Activated T-helper 1 cell treated with anti-CD3 and anti-CD28 coated beads, Interleukin-12 subunit alpha, Interleukin-12 subunit beta, Interleukin-2, Interleukin-4 antibody, amounts not matched to agents 30 ng/mL and 10 ng/mL and 1 ng/mL, durations not matched to agents 14 hours and 24 hours and 36 hours (primary cell): Measurements from ENCODE around the gene SLC51A. TPM values are rescaled to one million over a fixed set of nuclear protein-coding genes. Genes with fewer than 3 reads are reported as not detected.
"Not testable (repeated sequence)": the region's sequence is repeated elsewhere in the genome, so short reads cannot be mapped to it uniquely, and the experiment has no call there.

Experiments used
- DNase-seq: peaks from one replicate; pipeline ENCODE4 v3.0.0; 2021; ENCODE audit warnings: low spot score
- H3K27ac Mint-ChIP-seq: one replicate; pipeline ENCODE4 v1.8.0; 2021; ENCODE audit warnings: mild to moderate bottlenecking, mixed read lengths
- H3K27me3 Mint-ChIP-seq: one replicate; pipeline ENCODE4 v1.8.0; 2022; ENCODE audit warnings: mild to moderate bottlenecking, moderate library complexity, mixed read lengths; ENCODE audit not compliant: insufficient read depth
- H3K36me3 Mint-ChIP-seq: one replicate; pipeline ENCODE4 v1.8.0; 2021; ENCODE audit warnings: low read depth, mixed read lengths
- H3K4me1 Mint-ChIP-seq: one replicate; pipeline ENCODE4 v1.8.0; 2021; ENCODE audit warnings: low read depth, mixed read lengths
- H3K4me3 Mint-ChIP-seq: one replicate; pipeline ENCODE4 v1.8.0; 2021; ENCODE audit warnings: mild to moderate bottlenecking, moderate library complexity, mixed read lengths
- H3K9me3 Mint-ChIP-seq: one replicate; pipeline ENCODE4 v1.8.0; 2021; ENCODE audit warnings: mixed read lengths
- intact Hi-C: fragments of 100-400 bp; cut with micrococcal nuclease; formaldehyde crosslinking; loops from one replicate; pipeline ENCODE4 v1.15.1; 2024
- total RNA-seq: library from RNA; stranded (reverse); gene quantifications from 2 replicates; pipeline ENCODE4 v1.2.3, GENCODE V29; 2022

Gene SLC51A
- total RNA-seq, 1 donor from 2014 or later = not detected

GRCh38 chr3:196244166-196244565, 27.8 kb downstream of the SLC51A start:
- H3K9me3 Mint-ChIP-seq, H3K27ac Mint-ChIP-seq, DNase-seq, H3K4me1 Mint-ChIP-seq, intact Hi-C loops, H3K4me3 Mint-ChIP-seq, H3K27me3 Mint-ChIP-seq: not testable (repeated sequence)
- peaks cover 31% of the 10 kb centered on the region for H3K36me3 Mint-ChIP-seq

GRCh38 chr3:196246612-196247308, 30.4 kb downstream of the SLC51A start:
- Mint-ChIP-seq H3K4me3 (no peak overlapping the region), H3K27ac (no peak overlapping the region), H3K4me1 (peaks cover 4% of the 10 kb centered on the region), H3K9me3 (no peaks in the 10 kb centered on the region), H3K36me3 (peaks cover 23% of the 10 kb centered on the region), H3K27me3 (no peaks in the 10 kb centered on the region)
- intact Hi-C loops = no loop called here
- no peak for DNase-seq

DNA sequence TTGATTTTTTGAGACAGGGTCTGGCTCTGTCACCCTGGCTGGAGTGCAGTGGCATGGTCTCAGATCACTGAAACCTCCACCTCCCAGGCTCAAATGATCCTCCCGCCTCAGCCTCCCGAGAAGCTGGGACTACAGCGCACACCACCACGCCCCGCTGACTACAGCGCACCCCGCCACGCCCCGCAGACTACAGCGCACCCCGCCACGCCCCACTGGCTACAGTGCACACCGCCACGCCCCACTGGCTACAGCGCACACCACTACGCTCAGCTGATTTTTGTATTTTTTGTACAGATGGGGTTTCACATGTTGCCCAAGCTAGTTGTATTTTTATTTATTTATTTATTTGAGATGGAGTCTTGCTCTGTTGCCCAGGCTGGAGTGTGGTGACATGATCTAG, 35.6 kb downstream of the SLC51A start:
- H3K9me3 Mint-ChIP-seq = no peaks in the 10 kb centered on the region
- no peaks in the 10 kb centered on the region for H3K27me3 Mint-ChIP-seq
- no peak for DNase-seq
- intact Hi-C loops = no loop called here
- H3K4me3 Mint-ChIP-seq = no peak overlapping the region
- H3K36me3 Mint-ChIP-seq = peaks cover 18% of the 10 kb centered on the region
- peaks cover 10% of the 10 kb centered on the region for H3K4me1 Mint-ChIP-seq
- no peak overlapping the region for H3K27ac Mint-ChIP-seq

DNA sequence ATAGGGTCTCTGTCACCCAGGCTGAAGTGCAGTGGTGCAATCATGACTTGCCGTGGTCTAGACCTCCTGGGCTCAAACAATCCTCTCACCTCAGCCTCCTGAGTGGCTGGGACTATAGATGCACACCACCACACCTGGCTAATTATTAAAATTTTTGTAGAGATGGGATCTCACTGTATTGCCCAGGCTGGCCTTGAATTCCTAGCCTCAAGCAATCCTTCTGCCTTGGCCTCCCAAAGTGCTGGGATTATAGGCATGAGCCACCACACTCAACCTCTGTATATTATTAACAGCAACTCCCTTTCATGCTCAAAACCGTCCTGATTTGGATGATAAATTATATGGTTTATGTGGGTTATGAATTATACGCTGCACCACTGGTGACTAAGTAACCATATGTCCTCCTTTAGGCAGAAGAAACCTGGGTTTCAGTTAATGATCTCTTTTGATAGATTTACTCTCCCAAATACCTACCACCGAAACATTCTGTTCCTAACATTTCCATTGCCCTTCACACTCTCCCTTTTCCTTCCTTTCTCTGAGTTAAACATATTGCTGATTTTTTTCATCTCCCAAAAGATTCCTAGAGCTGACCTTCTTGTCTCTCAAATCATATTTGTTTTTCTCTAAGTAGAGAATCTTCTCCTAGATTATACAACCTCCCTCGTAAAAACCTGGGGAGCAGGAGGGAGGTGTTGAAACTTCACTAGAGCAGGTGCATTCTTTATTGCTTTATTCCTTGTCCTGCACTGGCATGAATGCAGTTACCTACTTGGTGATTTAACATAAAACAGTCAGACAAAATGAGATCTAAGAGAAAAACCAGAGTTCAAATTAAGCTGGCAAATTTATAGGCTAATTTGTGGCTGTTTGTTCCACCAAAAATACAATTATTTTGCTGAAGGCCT, 38.3 kb downstream of the SLC51A start:
- Mint-ChIP-seq H3K4me1 (peaks cover 12% of the 10 kb centered on the region), H3K9me3 (no peaks in the 10 kb centered on the region), H3K4me3 (no peak overlapping the region), H3K36me3 (peaks cover 21% of the 10 kb centered on the region), H3K27me3 (no peaks in the 10 kb centered on the region), H3K27ac (peak overlapping the region; percentile 6)
- intact Hi-C loops = no loop called here
- no peak for DNase-seq

DNA sequence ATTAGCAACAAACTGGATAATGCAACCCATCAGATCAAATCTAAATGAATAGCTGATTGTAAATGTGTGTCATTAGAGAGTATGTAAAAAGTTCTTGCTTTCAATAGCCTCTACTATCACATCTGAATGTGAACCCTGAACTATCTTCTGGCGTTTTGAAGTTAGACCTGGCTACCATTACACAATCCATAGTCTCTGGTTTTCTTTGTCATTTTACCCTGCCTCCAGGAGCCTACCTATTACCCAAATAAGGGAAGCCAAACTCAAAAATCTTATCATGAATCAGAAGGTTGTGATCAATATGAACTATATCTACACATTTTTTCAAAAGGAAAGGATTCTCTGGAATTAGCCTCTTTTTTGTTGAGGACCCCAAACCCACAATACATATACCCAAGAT, 39.4 kb downstream of the SLC51A start:
- H3K27ac Mint-ChIP-seq = peak overlapping the region; percentile 16
- no peak overlapping the region for H3K4me3 Mint-ChIP-seq
- DNase-seq = no peak
- intact Hi-C loops = no loop called here
- H3K9me3 Mint-ChIP-seq = peaks cover under 1% of the 10 kb centered on the region
- H3K27me3 Mint-ChIP-seq = no peaks in the 10 kb centered on the region
- peaks cover 12% of the 10 kb centered on the region for H3K4me1 Mint-ChIP-seq
- H3K36me3 Mint-ChIP-seq = peaks cover 22% of the 10 kb centered on the region

- H3K27ac Mint-ChIP-seq = no peak overlapping the region
- intact Hi-C loops = no loop called here
- peaks cover 11% of the 10 kb centered on the region for H3K4me1 Mint-ChIP-seq
- H3K9me3 Mint-ChIP-seq = peaks cover 4% of the 10 kb centered on the region
- no peak for DNase-seq
- H3K27me3 Mint-ChIP-seq = no peaks in the 10 kb centered on the region
- H3K36me3 Mint-ChIP-seq = peaks cover 30% of the 10 kb centered on the region
- H3K4me3 Mint-ChIP-seq = no peak overlapping the region
Observed at GRCh38 chr3:196260784-196261183, 44.5 kb downstream of the SLC51A start.

GRCh38 chr3:196263819-196264218, 47.5 kb downstream of the SLC51A start:
- no peaks in the 10 kb centered on the region for H3K27me3 Mint-ChIP-seq
- intact Hi-C loops = no loop called here
- no peak overlapping the region for H3K4me3 Mint-ChIP-seq
- peaks cover 25% of the 10 kb centered on the region for H3K36me3 Mint-ChIP-seq
- peaks cover 4% of the 10 kb centered on the region for H3K9me3 Mint-ChIP-seq
- no peak for DNase-seq
- peaks cover 19% of the 10 kb centered on the region for H3K4me1 Mint-ChIP-seq
- H3K27ac Mint-ChIP-seq = no peak overlapping the region

GRCh38 chr3:196268284-196269163, 52.2 kb downstream of the SLC51A start:
- intact Hi-C loops = no loop called here
- Mint-ChIP-seq H3K4me1 (peaks cover 42% of the 10 kb centered on the region), H3K27me3 (no peaks in the 10 kb centered on the region), H3K4me3 (no peak overlapping the region), H3K36me3 (peaks cover 36% of the 10 kb centered on the region), H3K9me3 (no peaks in the 10 kb centered on the region), H3K27ac (peak overlapping the region; percentile 61)
- DNase-seq = no peak

GRCh38 chr3:196270499-196270898, 54.2 kb downstream of the SLC51A start:
- no peak overlapping the region for H3K4me3 Mint-ChIP-seq
- intact Hi-C loops = loop anchor here (10.0 kb wide), 1 partner anchor 366 kb away; the partner anchor contains the start of gene TNK2
- peak overlapping the region; percentile 55 for H3K27ac Mint-ChIP-seq
- DNase-seq = no peak
- H3K9me3 Mint-ChIP-seq = no peaks in the 10 kb centered on the region
- H3K27me3 Mint-ChIP-seq = no peaks in the 10 kb centered on the region
- peaks cover 53% of the 10 kb centered on the region for H3K4me1 Mint-ChIP-seq
- peaks cover 33% of the 10 kb centered on the region for H3K36me3 Mint-ChIP-seq

DNA sequence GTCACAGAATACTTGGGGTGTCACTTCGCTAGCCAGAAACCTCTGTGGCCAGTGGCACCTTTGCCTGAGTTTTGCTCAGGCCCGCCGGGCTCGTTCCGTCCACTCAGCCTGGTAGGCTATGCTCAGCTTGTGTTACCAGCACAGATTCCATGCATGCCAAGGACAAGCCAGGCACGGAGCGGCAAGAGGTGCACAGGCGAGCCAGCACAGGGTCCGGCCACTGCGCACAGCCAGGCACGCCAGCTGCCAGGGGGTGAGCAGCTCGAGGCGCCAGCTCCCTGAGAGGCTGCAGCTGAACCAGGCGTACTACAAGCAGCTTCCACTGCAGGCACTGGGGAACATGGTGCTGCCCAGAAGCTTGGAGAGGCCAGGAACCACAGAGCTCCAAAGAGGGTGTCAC, 56.5 kb downstream of the SLC51A start:
- H3K4me3 Mint-ChIP-seq = peak overlapping the region; percentile 54
- peaks cover 59% of the 10 kb centered on the region for H3K4me1 Mint-ChIP-seq
- H3K27me3 Mint-ChIP-seq = no peaks in the 10 kb centered on the region
- intact Hi-C loops = loop anchor here (10.0 kb wide), 1 partner anchor 368 kb away; the partner anchor contains the start of gene TNK2
- no peak for DNase-seq
- H3K27ac Mint-ChIP-seq = peak overlapping the region; percentile 98
- H3K9me3 Mint-ChIP-seq = no peaks in the 10 kb centered on the region
- H3K36me3 Mint-ChIP-seq = peaks cover 37% of the 10 kb centered on the region

GRCh38 chr3:196273655-196274054, 57.3 kb downstream of the SLC51A start:
- intact Hi-C loops = loop anchor here (1.0 to 10.0 kb wide), 8 partner anchors 14 to 369 kb away; partner anchors contain the start of genes DYNLT2B, PCYT1A, TFRC and TNK2
- no peaks in the 10 kb centered on the region for H3K9me3 Mint-ChIP-seq
- peaks cover 44% of the 10 kb centered on the region for H3K36me3 Mint-ChIP-seq
- no peaks in the 10 kb centered on the region for H3K27me3 Mint-ChIP-seq
- peak overlapping the region; percentile 98 for H3K27ac Mint-ChIP-seq
- H3K4me1 Mint-ChIP-seq = peaks cover 61% of the 10 kb centered on the region
- DNase-seq = no peak
- peak overlapping the region; percentile 22 for H3K4me3 Mint-ChIP-seq

- Mint-ChIP-seq H3K36me3 (peaks cover 42% of the 10 kb centered on the region), H3K27ac (peak overlapping the region; percentile 98), H3K4me3 (peak overlapping the region; percentile 79), H3K9me3 (no peaks in the 10 kb centered on the region), H3K27me3 (no peaks in the 10 kb centered on the region), H3K4me1 (peaks cover 60% of the 10 kb centered on the region)
- intact Hi-C loops = loop anchor here (1.0 to 10.0 kb wide), 8 partner anchors 13 to 370 kb away; partner anchors contain the start of genes DYNLT2B, PCYT1A, TFRC and TNK2
- DNase-seq = peak; percentile 78
Observed at GRCh38 chr3:196274585-196274984, 58.3 kb downstream of the SLC51A start.
